SKM-1 treated with dmso at 0.1 percent for 144 hours (cell line): ENCODE results near the gene NFATC3.

ENCODE experiments used
- DNase-seq: peaks from one replicate; lab custom pipeline; 2025; ENCODE audit not compliant: unreplicated experiment; lab: John Stamatoyannopoulos, UW

The NFATC3 gene

GRCh38 chr16:68179855-68180254, 94.7 kb downstream of the NFATC3 start:
- no peak for DNase-seq

DNA sequence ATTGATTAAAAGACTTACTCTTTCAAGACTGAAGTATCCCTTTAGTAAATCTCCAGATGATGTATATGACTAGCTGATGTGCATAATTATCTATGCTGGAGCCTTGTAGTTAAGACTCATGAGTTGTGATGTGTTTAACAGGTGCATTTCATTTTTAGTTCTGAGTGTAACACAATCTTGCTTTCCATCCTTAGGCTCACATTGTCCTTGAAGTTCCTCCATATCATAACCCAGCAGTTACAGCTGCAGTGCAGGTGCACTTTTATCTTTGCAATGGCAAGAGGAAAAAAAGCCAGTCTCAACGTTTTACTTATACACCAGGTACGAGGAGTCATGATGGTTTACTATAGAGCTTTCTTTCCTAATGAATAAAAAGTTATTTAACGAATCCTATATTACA, 97.9 kb downstream of the NFATC3 start:
- no peak for DNase-seq

DNA sequence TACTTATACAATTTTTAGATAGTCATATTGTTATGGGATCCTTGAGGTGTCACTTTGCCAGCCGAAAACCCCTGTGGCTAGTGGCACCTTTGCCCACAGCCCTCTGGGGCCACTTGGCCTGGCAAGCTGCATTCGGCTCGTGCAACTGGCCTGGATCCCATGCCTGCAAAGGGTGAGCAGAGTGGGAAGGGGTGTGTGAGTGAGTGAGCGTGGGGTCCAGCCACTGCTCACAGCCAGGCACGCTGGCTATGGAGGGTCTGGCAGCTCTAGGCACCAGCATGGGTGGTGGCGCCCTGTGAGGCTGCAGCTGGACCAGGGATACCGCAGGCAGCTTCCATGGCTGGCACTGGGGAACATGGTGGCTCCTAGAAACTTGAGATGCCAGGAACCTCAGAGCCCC, 101.7 kb downstream of the NFATC3 start:
- DNase-seq = no peak

GRCh38 chr16:68187505-68187904, 102.3 kb downstream of the NFATC3 start:
- DNase-seq = no peak

- no peak for DNase-seq
These were observed 103.0 kb downstream of the NFATC3 start for GRCh38 chr16:68188170-68188569.

GRCh38 chr16:68190081-68190480, 104.9 kb downstream of the NFATC3 start:
- no peak for DNase-seq

DNA sequence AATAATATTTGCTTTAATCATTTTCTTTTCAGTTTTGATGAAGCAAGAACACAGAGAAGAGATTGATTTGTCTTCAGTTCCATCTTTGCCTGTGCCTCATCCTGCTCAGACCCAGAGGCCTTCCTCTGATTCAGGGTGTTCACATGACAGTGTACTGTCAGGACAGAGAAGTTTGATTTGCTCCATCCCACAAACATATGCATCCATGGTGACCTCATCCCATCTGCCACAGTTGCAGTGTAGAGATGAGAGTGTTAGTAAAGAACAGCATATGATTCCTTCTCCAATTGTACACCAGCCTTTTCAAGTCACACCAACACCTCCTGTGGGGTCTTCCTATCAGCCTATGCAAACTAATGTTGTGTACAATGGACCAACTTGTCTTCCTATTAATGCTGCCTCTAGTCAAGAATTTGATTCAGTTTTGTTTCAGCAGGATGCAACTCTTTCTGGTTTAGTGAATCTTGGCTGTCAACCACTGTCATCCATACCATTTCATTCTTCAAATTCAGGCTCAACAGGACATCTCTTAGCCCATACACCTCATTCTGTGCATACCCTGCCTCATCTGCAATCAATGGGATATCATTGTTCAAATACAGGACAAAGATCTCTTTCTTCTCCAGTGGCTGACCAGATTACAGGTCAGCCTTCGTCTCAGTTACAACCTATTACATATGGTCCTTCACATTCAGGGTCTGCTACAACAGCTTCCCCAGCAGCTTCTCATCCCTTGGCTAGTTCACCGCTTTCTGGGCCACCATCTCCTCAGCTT, 105.8 kb downstream of the NFATC3 start:
- no peak for DNase-seq

GRCh38 chr16:68194251-68194650, 109.1 kb downstream of the NFATC3 start:
- DNase-seq = no peak

- no peak for DNase-seq
These were observed 112.1 kb downstream of the NFATC3 start for GRCh38 chr16:68197250-68197649.

GRCh38 chr16:68200088-68200783, 115.1 kb downstream of the NFATC3 start:
- no peak for DNase-seq

DNA sequence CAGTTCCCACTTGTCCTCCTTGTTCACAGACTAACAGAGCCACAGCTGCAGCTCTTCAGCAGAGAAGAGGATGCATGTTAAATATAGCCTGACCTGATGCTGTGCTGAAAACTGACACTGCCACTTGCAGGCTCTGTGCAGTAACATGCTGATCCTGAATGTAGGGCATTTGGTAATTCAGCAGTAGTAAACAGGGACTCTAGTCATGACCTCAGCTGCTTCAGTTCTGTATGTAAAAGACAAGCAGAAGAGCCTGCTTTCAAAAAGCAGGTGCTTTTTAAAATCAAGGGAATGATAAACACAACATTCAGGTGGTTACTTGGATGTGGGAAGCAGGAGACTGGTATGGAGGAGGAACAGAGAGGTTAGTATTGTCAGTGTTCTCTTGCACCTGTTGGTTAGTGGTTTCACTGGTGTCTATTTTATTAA, 116.9 kb downstream of the NFATC3 start:
- no peak for DNase-seq

DNA sequence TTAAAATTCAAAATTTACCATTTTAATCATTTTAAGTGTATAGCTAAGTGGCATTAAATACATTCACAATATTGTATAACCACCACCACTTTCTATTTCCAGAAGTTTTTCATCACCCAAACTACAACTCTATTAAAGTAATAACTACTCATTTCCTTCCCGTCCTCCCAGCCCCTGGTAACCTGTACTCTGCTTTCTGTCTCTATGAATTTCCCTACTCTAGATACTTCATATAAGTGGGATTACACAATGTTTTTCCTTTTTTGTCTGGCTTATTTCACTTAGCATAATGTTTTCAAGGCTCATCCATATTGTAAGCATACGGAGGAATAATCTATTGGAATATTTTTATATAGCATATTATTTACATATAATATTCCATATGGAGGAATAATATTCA, 121.1 kb downstream of the NFATC3 start:
- DNase-seq = no peak

- DNase-seq = no peak
These were observed 129.6 kb downstream of the NFATC3 start for GRCh38 chr16:68214726-68215125.

DNA sequence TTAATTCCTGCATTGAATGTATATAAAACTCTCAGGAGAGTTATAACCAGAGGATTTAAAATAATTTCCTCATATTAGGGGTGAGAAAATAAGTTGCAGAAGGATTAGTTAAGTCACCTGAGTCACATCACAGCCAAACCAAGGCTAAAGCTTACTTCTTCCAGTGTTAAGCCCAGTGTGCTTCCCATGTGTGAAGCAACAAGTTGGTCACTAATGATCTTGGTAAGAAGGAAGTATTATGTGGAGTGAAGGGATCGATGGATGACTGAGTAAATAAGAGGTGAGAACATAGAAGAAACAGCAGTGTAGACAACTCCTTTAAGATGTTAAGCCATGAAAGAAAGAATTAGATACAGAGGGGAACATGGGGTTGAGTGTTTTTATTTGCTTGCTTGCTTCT, 130.1 kb downstream of the NFATC3 start:
- DNase-seq = no peak

DNA sequence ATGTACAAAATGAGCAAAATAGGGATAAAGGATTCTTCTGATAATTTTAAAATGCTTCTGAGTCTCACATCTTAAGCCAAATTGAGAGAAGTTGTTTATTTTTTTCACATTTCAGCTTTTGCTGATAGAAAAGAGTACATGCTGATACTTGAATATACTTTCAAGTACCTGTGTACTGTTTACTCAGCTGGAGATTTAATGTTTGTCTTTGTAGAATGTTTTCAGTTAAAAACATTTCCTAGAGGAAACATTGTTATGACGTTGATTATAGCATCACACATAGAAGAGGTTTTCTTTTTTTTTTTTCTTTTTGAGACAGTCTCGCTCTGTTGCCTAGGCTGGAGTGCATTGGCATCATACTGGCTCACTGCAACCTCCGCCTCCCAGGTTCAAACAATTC, 131.1 kb downstream of the NFATC3 start:
- no peak for DNase-seq

GRCh38 chr16:68217506-68217905, 132.3 kb downstream of the NFATC3 start:
- no peak for DNase-seq

DNA sequence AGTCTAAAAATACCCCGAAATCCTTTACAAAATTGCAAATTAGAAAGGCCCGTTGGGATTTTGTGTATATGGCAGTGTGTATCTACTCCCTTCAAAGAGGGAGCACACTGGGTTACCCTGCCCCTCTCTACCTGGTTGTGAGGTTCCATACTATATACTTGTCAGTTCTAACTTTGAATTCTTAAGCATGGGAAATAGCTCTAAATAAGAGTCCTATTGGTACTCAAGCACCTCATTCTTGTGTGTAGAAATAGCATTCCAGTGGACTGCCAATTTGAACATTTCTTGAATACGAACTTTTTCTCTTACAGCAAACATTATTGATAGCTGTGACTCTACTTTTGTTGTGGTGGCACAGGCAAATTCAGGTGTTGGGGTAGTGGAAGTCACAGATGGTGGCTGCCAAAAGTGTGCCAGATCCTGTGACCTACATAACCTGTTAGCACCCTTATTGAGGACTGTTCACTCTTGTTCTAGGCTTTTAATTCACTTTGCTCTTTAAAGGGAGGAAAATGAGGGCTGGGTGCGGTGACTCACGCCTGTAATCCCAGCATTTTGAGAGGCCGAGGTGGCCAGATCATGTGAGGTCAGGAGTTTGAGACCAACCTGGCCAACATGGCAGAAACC, 134.7 kb downstream of the NFATC3 start:
- DNase-seq = no peak

- DNase-seq = no peak
These were observed 137.9 kb downstream of the NFATC3 start for GRCh38 chr16:68223072-68223471.

GRCh38 chr16:68226116-68226515, 140.9 kb downstream of the NFATC3 start:
- DNase-seq = no peak

- no peak for DNase-seq
These were observed 142.1 kb downstream of the NFATC3 start for GRCh38 chr16:68227183-68227793.

- DNase-seq = no peak
These were observed 142.8 kb downstream of the NFATC3 start for GRCh38 chr16:68227850-68228553.
